Measurements from ENCODE around the gene ST6GALNAC5.

Gene ST6GALNAC5

GRCh38 chr1:77048615-77049005, 181.3 kb downstream of the ST6GALNAC5 start:
- DNase-seq (ENCODE audit: low read depth): no peak

DNA sequence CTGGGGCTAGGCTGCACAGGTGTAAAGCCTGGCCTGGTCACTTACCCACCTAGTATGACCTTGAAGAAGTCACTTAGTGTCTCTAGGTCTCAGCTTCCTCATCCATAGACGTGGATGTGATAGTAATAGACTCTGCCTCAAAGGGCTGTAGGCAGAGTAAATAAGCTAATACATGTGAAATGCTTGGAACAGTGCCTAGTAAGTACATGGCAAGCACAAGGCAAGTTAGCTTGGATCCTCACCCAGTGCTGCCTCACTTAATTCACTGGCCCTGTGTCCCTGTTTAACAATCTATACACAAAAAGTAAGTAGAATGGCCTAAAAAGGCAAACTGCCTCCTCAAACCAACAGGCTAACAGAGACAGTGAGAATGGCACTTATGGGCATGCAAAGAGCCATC, 184.1 kb downstream of the ST6GALNAC5 start:
- DNase-seq (ENCODE audit: low read depth): no peak

GRCh38 chr1:77056525-77056924, 189.2 kb downstream of the ST6GALNAC5 start:
- no peak for DNase-seq (ENCODE audit: low read depth)

DNA sequence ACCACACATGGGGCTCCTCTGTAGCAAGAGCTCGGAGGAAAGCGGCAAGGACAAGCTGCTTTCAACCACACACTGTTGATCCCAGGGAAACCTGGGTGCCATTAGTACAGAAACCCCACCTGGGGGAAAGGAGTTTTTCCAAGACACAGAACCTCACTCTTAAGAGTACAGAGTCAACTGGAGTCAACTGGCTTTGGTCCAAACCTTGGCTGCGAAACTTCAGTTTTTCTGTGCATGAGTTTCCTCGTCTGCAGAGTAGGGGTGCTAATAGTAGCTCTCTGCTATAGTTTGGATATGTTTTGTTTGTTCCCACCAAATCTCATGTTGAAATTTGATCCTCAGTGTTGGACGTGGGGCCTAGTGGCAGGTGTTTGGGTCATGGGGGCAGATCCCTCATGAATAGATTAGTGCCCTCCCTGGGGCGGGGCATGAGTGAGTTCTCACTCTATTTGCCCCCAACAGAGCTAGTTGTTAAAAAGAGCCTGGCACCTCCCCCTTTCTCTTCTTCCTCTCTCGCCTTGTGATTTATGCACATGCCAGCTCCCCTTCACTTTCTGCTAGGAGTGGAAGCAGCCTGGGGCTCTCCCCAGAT, 190.8 kb downstream of the ST6GALNAC5 start:
- no peak for DNase-seq (ENCODE audit: low read depth)

GRCh38 chr1:77060000-77060399, 192.7 kb downstream of the ST6GALNAC5 start:
- DNase-seq (ENCODE audit: low read depth): no peak

GRCh38 chr1:77061162-77061561, 193.9 kb downstream of the ST6GALNAC5 start:
- no peak for DNase-seq (ENCODE audit: low read depth)

DNA sequence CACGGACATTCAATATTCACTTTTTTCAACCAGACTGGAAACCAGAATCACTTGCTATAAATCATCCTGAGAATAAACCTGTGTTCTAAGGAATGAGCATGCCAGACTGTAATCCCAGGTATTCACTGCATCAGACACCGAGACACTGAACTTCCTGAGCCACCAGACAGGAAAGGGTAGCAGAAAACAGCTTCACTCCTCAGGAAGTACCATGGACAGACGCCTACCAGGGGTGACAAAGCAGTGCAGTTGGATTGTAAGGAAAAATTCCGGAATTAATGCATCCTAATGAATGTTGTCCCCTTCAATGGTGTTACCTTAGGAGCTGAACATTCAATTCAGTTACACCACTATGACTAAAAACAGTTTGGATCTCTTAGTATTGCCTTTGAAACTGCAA, 195.8 kb downstream of the ST6GALNAC5 start:
- DNase-seq (ENCODE audit: low read depth): no peak

DNA sequence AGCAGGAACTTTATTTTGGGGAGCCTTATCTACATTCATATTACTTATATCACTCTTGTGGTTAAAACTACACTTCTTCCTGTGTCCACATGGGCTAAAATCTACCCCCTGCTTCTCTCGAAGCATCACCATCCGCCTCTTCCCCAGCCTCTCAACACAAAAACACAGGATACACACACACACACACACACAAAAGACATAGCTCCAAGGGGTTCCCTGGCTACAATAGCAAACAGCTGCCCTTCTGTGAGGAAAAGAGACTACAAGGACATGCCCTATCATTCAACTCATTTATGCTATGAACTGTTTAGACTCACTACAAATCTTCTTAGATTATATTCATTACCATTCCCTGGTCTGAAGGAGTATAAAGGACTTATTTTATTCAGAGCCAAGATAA, 197.0 kb downstream of the ST6GALNAC5 start:
- no peak for DNase-seq (ENCODE audit: low read depth)

DNA sequence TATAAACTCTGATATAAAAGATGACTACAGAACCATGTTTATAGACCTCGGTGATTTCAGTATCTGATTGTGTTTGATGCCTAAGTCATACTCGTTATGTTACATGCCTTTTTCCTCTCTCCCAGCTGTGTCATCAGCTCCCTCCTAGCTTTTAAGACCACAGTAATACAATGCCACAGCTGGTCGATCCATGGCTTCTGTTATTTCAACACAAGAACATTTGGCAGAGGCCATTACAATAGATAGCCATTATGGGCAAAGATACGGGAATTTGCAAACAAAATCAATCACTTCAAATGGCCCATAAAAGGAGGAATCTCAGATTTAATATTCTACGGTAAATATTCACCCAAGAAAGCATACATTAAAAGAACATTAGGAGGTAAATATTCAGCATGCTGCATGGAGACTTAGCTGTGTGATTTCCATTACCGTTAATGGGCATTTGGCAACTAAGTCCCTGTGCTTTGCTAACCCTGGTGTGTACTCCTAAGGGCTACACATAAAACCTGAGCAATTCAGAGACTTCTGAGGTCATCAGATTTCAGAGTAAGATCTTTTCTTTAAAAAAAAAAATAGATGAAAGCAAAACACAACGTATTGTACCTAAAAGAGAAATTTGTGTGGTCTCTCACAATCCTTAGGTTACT, 198.5 kb downstream of the ST6GALNAC5 start:
- DNase-seq (ENCODE audit: low read depth): no peak

GRCh38 chr1:77068013-77068412, 200.7 kb downstream of the ST6GALNAC5 start:
- DNase-seq (ENCODE audit: low read depth): no peak

GRCh38 chr1:77076759-77077158, 209.5 kb downstream of the ST6GALNAC5 start:
- DNase-seq (ENCODE audit: low read depth): no peak

DNA sequence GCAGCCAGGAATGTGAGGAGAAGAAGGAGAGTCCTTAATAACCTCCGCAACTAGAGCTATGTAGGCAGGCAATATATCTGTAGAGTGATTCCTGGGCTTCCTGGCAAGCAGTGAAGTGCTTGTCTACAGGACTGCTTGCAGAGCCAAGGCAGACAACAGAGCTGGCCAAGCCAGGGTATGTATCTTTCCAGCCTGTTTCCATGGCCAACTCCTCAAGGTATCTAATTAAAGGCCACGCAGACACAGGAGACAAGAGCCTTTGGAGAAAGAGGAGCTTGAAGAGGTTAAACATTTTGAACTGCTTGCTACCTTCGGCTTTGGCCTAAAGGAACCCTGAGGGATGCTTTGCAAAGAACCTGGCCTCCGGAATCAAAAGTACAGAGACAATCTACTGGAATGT, 214.6 kb downstream of the ST6GALNAC5 start:
- DNase-seq (ENCODE audit: low read depth): no peak

GRCh38 chr1:77084457-77084856, 217.2 kb downstream of the ST6GALNAC5 start:
- no peak for DNase-seq (ENCODE audit: low read depth)

GRCh38 chr1:77085109-77085508, 217.8 kb downstream of the ST6GALNAC5 start:
- no peak for DNase-seq (ENCODE audit: low read depth)

- DNase-seq (ENCODE audit: low read depth): no peak
These were observed 222.5 kb downstream of the ST6GALNAC5 start for GRCh38 chr1:77089756-77090155.

DNA sequence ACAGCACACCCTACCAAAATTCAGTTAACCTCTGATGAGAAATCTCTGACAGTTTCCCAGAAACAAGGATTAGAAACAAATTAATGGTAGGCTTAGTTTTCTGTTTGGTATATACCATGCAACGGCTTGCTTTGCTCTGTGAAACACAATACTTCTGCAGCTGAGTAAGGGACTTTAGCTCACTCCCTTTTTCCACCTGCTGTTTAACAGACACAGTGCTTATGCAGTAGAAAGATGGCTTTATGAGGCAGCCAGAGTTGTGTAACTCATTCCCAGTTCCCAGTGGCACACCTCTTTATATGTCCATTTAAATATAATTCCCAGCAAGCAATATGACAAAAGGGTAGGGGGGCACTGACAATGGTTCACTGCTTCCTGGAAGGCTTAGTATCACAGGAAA, 228.0 kb downstream of the ST6GALNAC5 start:
- DNase-seq (ENCODE audit: low read depth): no peak

DNA sequence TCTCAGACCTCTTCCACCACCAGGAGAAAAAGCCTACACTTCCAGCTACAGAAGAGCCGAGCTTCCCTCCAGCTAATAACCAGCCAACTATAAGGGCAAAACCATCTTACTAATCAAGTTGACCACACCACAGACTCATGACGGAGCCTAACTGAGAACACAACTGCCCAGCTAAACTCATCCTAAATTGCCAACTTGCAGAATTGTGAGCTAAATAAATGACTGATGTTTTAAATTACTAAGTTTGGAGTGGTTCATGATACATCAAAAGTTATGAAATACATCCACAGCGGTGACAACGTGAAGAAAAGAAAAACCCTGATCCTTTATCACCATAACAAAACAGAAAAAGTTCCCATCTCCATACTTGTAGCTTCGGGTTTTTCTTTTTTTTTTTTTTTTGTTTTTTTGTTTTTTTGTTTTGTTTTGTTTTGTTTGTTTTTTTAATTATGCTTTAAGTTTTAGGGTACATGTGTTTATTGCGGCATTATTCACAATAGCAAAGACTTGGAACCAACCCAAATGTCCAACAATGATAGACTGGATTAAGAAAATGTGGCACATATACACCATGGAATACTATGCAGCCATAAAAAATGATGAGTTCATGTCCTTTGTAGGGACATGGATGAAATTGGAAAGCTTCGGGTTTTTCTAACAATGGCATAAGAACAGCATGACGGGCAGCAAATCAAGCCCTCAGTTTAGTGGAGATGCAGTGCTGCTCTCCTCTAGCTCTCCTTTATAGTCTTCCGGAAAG, 229.4 kb downstream of the ST6GALNAC5 start:
- DNase-seq (ENCODE audit: low read depth): no peak

- no peak for DNase-seq (ENCODE audit: low read depth)
These were observed 233.6 kb downstream of the ST6GALNAC5 start for GRCh38 chr1:77100875-77101274.

DNA sequence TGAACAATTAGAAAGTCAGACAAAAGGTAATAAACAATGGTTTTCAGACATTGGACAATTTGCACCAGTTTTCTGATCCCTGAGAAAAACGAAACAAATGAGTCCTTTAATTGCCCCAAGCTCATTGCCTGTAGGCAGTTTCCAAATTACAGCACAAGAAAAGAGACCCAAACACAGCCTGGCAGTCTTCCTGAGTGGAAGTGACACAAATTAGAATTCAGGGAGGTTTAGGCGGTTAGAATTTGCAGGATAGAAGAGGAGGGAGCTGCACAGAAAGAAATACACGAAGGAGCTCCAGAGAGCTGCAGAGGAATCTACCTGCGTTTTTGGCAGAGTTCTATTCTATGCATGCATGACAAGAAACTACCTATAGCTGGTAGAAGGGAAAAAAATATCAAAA, 236.2 kb downstream of the ST6GALNAC5 start:
- no peak for DNase-seq (ENCODE audit: low read depth)

GRCh38 chr1:77104672-77105071, 237.4 kb downstream of the ST6GALNAC5 start:
- DNase-seq (ENCODE audit: low read depth): no peak

Measured in stromal cell of bone marrow (primary cell).